Hepatocyte (in vitro differentiated cells): ENCODE data around the gene DHDH.

Source experiments
- CTCF ChIP-seq: fragments of 200-600 bp; sonication (generic); IDR thresholded peaks from 2 replicates; pipeline ENCODE4 v1.5.1; 2016; ENCODE audit warnings: antibody characterized with exemption, mild to moderate bottlenecking; ENCODE audit not compliant: poor library complexity
- EZH2 ChIP-seq: fragments of 200-600 bp; sonication (generic); IDR thresholded peaks from 2 replicates; pipeline ENCODE4 v1.6.1; 2016; ENCODE audit warnings: antibody characterized with exemption, mild to moderate bottlenecking, borderline replicate concordance

- TF ChIP-seq EZH2 (no peak), CTCF (no peak)
Measured at GRCh38 chr19:48992581-48993174, 59.2 kb downstream of the DHDH start.
